Activated T-cell treated with anti-CD3 and anti-CD28 coated beads for 4 hours (primary cell): ENCODE data around the gene GJB1.
"Not testable (repeated sequence)": the region's sequence is repeated elsewhere in the genome, so short reads cannot be mapped to it uniquely, and the experiment has no call there.

Experiments used
- DNase-seq: peaks from one replicate; pipeline ENCODE4 v3.0.0-alpha.2; 2020

The GJB1 gene

GRCh38 chrX:71256856-71257255 is 33.8 kb downstream of the GJB1 start:
- DNase-seq, result no peak

GRCh38 chrX:71268624-71269023 is 45.6 kb downstream of the GJB1 start:
- DNase-seq, result not testable (repeated sequence)

GRCh38 chrX:71269801-71270395 is 46.9 kb downstream of the GJB1 start:
- no peak for DNase-seq

GRCh38 chrX:71272313-71272712 is 49.3 kb downstream of the GJB1 start:
- DNase-seq, result not testable (repeated sequence)
